ENCODE results near the gene C5.

C5 gene

DNA sequence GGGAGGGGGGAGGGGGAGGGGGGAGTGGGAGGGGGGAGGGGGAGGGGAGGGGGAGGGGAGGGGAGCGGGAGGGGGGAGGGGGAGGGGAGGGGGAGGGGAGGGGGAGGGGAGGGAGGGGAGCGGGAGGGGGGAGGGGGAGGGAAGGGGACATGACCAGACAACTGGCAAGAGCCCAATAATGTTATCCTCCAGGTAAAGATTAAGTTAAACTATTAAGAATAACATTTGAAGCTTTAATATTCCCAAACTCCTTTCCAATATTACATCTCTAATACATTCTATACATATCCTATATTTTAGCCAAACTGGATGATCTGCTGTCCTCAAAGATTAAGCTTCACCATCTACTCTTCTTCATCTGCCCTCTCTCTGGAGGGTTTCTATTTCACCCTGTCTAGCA, 25.8 kb downstream of the C5 start:
- Histone ChIP-seq H3K4me3 (ENCODE audit: insufficient read depth, low read length, poor library complexity, severe bottlenecking) (no peak overlapping the region), H3K27me3 (ENCODE audit: low read length) (no peaks in the 10 kb centered on the region), H3F3A (ENCODE audit: insufficient read depth) (no peaks in the 10 kb centered on the region), H3K9ac (ENCODE audit: low read length) (no peak overlapping the region), H3K36me3 (ENCODE audit: low read length) (no peaks in the 10 kb centered on the region), H3K79me2 (ENCODE audit: insufficient read depth, low read length) (no peaks in the 10 kb centered on the region), H3K27ac (ENCODE audit: low read depth, low read length) (no peak overlapping the region), H3K9me2 (replicated peaks; ENCODE audit: insufficient read depth, low read length) (no peaks in the 10 kb centered on the region), H3K9me3 (ENCODE audit: insufficient read depth, low read length) (no peaks in the 10 kb centered on the region), H2AFZ (ENCODE audit: low read depth, low read length, severe bottlenecking) (no peak overlapping the region), H3K4me2 (ENCODE audit: low read depth, low read length, poor library complexity, severe bottlenecking) (no peak overlapping the region), H4K20me1 (ENCODE audit: low read depth, low read length) (no peaks in the 10 kb centered on the region)
- TF ChIP-seq, protein P1, sequence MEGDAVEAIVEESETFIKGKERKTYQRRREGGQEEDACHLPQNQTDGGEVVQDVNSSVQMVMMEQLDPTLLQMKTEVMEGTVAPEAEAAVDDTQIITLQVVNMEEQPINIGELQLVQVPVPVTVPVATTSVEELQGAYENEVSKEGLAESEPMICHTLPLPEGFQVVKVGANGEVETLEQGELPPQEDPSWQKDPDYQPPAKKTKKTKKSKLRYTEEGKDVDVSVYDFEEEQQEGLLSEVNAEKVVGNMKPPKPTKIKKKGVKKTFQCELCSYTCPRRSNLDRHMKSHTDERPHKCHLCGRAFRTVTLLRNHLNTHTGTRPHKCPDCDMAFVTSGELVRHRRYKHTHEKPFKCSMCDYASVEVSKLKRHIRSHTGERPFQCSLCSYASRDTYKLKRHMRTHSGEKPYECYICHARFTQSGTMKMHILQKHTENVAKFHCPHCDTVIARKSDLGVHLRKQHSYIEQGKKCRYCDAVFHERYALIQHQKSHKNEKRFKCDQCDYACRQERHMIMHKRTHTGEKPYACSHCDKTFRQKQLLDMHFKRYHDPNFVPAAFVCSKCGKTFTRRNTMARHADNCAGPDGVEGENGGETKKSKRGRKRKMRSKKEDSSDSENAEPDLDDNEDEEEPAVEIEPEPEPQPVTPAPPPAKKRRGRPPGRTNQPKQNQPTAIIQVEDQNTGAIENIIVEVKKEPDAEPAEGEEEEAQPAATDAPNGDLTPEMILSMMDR (IDR thresholded peaks at IDR 0.05; ENCODE audit: insufficient read depth, low read length, poor library complexity, severe bottlenecking) = no peak
- TF ChIP-seq EZH2phosphoT487 (conservative IDR thresholded peaks at IDR 0.05; ENCODE audit: low read length) = no peak

DNA sequence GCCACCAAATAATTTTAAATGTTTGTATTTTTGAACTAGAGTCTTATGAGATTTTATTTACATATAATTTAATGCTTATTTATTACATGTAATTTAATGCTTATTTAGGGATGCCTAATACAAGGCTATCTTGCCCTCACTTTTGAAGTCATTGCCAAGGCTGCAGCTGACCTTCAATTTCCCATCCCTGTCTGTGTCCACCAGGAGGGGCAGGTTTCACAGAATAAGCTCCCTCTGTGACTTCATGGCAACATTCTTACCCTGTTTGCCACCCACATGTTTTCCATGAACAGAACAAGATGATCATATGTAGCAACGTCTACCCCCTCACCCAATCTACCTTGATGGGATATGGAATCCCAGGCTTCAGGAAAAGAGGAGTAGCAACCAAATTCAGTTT, 27.0 kb downstream of the C5 start:
- no peaks in the 10 kb centered on the region for H4K20me1 ChIP-seq (ENCODE audit: low read depth, low read length)
- H3K9ac ChIP-seq (ENCODE audit: low read length) = no peak overlapping the region
- no peaks in the 10 kb centered on the region for H3F3A ChIP-seq (ENCODE audit: insufficient read depth)
- H3K27ac ChIP-seq (ENCODE audit: low read depth, low read length) = no peak overlapping the region
- H3K79me2 ChIP-seq (ENCODE audit: insufficient read depth, low read length) = no peaks in the 10 kb centered on the region
- H3K36me3 ChIP-seq (ENCODE audit: low read length) = no peaks in the 10 kb centered on the region
- no peak overlapping the region for H3K4me2 ChIP-seq (ENCODE audit: low read depth, low read length, poor library complexity, severe bottlenecking)
- H3K27me3 ChIP-seq (ENCODE audit: low read length) = no peaks in the 10 kb centered on the region
- H3K9me2 ChIP-seq (replicated peaks; ENCODE audit: insufficient read depth, low read length) = no peaks in the 10 kb centered on the region
- H3K4me3 ChIP-seq (ENCODE audit: insufficient read depth, low read length, poor library complexity, severe bottlenecking) = no peak overlapping the region
- no peaks in the 10 kb centered on the region for H3K9me3 ChIP-seq (ENCODE audit: insufficient read depth, low read length)
- no peak overlapping the region for H2AFZ ChIP-seq (ENCODE audit: low read depth, low read length, severe bottlenecking)
- TF ChIP-seq, protein P1 (IDR thresholded peaks at IDR 0.05; ENCODE audit: insufficient read depth, low read length, poor library complexity, severe bottlenecking) = no peak
- TF ChIP-seq EZH2phosphoT487 (conservative IDR thresholded peaks at IDR 0.05; ENCODE audit: low read length) = no peak

DNA sequence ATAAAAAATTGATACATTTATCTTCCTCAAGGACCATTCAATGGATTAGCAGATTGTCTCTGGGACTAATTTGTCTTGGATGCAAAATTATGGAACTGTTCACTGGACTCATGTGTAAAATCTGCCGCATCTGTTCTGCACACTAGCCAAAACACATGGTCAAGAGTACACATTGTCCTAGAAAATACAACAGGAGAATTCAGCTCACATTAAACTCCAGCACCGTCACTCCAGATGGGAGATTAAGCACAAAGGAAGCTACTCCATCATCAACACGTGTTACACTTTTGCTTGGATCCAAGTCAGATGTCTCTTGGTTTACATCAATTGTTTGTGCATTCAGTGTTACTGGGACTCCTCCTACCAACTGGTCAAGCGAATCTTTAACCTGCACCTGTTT, 28.8 kb downstream of the C5 start:
- H3K9me2 ChIP-seq (replicated peaks; ENCODE audit: insufficient read depth, low read length) = no peaks in the 10 kb centered on the region
- TF ChIP-seq, protein P1 (IDR thresholded peaks at IDR 0.05; ENCODE audit: insufficient read depth, low read length, poor library complexity, severe bottlenecking) = no peak
- TF ChIP-seq EZH2phosphoT487 (conservative IDR thresholded peaks at IDR 0.05; ENCODE audit: low read length) = no peak
- no peak overlapping the region for H3K9ac ChIP-seq (ENCODE audit: low read length)
- no peaks in the 10 kb centered on the region for H3K27me3 ChIP-seq (ENCODE audit: low read length)
- H3F3A ChIP-seq (ENCODE audit: insufficient read depth) = no peaks in the 10 kb centered on the region
- H3K79me2 ChIP-seq (ENCODE audit: insufficient read depth, low read length) = no peaks in the 10 kb centered on the region
- no peaks in the 10 kb centered on the region for H3K36me3 ChIP-seq (ENCODE audit: low read length)
- no peak overlapping the region for H2AFZ ChIP-seq (ENCODE audit: low read depth, low read length, severe bottlenecking)
- no peak overlapping the region for H3K27ac ChIP-seq (ENCODE audit: low read depth, low read length)
- H3K9me3 ChIP-seq (ENCODE audit: insufficient read depth, low read length) = no peaks in the 10 kb centered on the region
- H3K4me3 ChIP-seq (ENCODE audit: insufficient read depth, low read length, poor library complexity, severe bottlenecking) = no peak overlapping the region
- no peak overlapping the region for H3K4me2 ChIP-seq (ENCODE audit: low read depth, low read length, poor library complexity, severe bottlenecking)
- H4K20me1 ChIP-seq (ENCODE audit: low read depth, low read length) = no peaks in the 10 kb centered on the region

Measured in SU-DHL-6 (cell line).